Measurements from ENCODE around the gene PAX8. TPM values are rescaled to one million over a fixed set of nuclear protein-coding genes. Genes with fewer than 3 reads are reported as not detected.

Gene PAX8
- total and polyA plus RNA-seq, 10 of the 15 experiments (the other 5 are each of a cell fraction or from before 2014, with no cell fraction given), result 0.16 to 2.5 (median 0.97) TPM

DNA sequence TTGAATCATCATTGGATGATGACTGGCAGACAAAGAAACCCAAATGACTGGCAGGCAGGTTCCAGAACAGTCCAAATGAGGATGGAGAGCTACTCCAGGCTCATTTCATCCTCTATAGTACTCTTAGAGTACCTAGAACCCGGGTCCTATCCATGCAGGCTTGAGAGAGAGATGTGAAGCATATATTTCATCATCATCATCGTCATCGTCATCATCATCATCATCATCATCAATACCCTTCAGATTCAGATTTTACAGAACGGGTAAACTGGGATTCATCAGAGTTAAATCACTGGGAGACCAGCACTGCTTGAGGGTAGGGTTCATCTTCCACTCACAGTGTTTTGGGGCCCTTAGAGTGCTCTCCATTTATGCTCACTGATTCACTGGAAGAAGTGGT lies 52.3 kb downstream of the PAX8 start (continued):
- TF ChIP-seq, protein P1, sequence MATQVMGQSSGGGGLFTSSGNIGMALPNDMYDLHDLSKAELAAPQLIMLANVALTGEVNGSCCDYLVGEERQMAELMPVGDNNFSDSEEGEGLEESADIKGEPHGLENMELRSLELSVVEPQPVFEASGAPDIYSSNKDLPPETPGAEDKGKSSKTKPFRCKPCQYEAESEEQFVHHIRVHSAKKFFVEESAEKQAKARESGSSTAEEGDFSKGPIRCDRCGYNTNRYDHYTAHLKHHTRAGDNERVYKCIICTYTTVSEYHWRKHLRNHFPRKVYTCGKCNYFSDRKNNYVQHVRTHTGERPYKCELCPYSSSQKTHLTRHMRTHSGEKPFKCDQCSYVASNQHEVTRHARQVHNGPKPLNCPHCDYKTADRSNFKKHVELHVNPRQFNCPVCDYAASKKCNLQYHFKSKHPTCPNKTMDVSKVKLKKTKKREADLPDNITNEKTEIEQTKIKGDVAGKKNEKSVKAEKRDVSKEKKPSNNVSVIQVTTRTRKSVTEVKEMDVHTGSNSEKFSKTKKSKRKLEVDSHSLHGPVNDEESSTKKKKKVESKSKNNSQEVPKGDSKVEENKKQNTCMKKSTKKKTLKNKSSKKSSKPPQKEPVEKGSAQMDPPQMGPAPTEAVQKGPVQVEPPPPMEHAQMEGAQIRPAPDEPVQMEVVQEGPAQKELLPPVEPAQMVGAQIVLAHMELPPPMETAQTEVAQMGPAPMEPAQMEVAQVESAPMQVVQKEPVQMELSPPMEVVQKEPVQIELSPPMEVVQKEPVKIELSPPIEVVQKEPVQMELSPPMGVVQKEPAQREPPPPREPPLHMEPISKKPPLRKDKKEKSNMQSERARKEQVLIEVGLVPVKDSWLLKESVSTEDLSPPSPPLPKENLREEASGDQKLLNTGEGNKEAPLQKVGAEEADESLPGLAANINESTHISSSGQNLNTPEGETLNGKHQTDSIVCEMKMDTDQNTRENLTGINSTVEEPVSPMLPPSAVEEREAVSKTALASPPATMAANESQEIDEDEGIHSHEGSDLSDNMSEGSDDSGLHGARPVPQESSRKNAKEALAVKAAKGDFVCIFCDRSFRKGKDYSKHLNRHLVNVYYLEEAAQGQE (IDR thresholded peaks at IDR 0.05; ENCODE audit: low read depth, low read length), result no peak
- TF ChIP-seq KLF5 (IDR thresholded peaks at IDR 0.05; ENCODE audit: partially characterized antibody) (no peak), NFXL1 (IDR thresholded peaks at IDR 0.05; ENCODE audit: borderline replicate concordance) (no peak), YY1 (IDR thresholded peaks at IDR 0.05; ENCODE audit: low read depth, low read length) (no peak), TBL1XR1 (IDR thresholded peaks at IDR 0.05; ENCODE audit: low read depth, low read length) (no peak)
- TF ChIP-seq, protein P2, sequence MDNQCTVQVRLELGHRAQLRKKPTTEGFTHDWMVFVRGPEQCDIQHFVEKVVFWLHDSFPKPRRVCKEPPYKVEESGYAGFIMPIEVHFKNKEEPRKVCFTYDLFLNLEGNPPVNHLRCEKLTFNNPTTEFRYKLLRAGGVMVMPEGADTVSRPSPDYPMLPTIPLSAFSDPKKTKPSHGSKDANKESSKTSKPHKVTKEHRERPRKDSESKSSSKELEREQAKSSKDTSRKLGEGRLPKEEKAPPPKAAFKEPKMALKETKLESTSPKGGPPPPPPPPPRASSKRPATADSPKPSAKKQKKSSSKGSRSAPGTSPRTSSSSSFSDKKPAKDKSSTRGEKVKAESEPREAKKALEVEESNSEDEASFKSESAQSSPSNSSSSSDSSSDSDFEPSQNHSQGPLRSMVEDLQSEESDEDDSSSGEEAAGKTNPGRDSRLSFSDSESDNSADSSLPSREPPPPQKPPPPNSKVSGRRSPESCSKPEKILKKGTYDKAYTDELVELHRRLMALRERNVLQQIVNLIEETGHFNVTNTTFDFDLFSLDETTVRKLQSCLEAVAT (IDR thresholded peaks at IDR 0.05), result no peak
- TF ChIP-seq, protein P3, sequence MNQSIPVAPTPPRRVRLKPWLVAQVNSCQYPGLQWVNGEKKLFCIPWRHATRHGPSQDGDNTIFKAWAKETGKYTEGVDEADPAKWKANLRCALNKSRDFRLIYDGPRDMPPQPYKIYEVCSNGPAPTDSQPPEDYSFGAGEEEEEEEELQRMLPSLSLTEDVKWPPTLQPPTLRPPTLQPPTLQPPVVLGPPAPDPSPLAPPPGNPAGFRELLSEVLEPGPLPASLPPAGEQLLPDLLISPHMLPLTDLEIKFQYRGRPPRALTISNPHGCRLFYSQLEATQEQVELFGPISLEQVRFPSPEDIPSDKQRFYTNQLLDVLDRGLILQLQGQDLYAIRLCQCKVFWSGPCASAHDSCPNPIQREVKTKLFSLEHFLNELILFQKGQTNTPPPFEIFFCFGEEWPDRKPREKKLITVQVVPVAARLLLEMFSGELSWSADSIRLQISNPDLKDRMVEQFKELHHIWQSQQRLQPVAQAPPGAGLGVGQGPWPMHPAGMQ (IDR thresholded peaks at IDR 0.05; ENCODE audit: borderline replicate concordance), result no peak

All from GM12878 (cell line).